ENCODE measurements around the gene DUSP10. TPM values are rescaled to one million over a fixed set of nuclear protein-coding genes. Genes with fewer than 3 reads are reported as not detected.

Gene DUSP10
- total RNA-seq, 2 donors from 2014 or later, result 95.6 to 107 TPM

- no peak overlapping the region for H3K4me3 Mint-ChIP-seq
- no peaks in the 10 kb centered on the region for H3K27me3 Mint-ChIP-seq
- DNase-seq, result no peak
- H3K9me3 ChIP-seq (ENCODE audit: control insufficient read depth, low read length, poor library complexity, severe bottlenecking), result no peaks in the 10 kb centered on the region
- H3K27ac Mint-ChIP-seq, result peak overlapping the region; percentile 95
- ATAC-seq, result no peak
- H3K36me3 Mint-ChIP-seq (ENCODE audit: low read depth), result no peaks in the 10 kb centered on the region
- H3K4me1 Mint-ChIP-seq, result peaks cover 57% of the 10 kb centered on the region
Measured at GRCh38 chr1:221711063-221711577, 30.8 kb downstream of the DUSP10 start.

GRCh38 chr1:221709854-221710253, 32.0 kb downstream of the DUSP10 start:
- H3K4me3 Mint-ChIP-seq, result no peak overlapping the region
- DNase-seq (no peak), ATAC-seq (no peak)
- peaks cover 49% of the 10 kb centered on the region for H3K4me1 Mint-ChIP-seq
- peaks cover 2% of the 10 kb centered on the region for H3K36me3 Mint-ChIP-seq (ENCODE audit: low read depth)
- H3K9me3 ChIP-seq (ENCODE audit: control insufficient read depth, low read length, poor library complexity, severe bottlenecking), result no peaks in the 10 kb centered on the region
- peak overlapping the region; percentile 95 for H3K27ac Mint-ChIP-seq
- H3K27me3 Mint-ChIP-seq, result no peaks in the 10 kb centered on the region

- Mint-ChIP-seq H3K36me3 (ENCODE audit: low read depth) (peaks cover 2% of the 10 kb centered on the region), H3K27ac (peak overlapping the region; percentile 95), H3K27me3 (no peaks in the 10 kb centered on the region), H3K4me3 (peak overlapping the region; percentile 19), H3K4me1 (peaks cover 42% of the 10 kb centered on the region)
- ATAC-seq, result peak; percentile 60
- no peaks in the 10 kb centered on the region for H3K9me3 ChIP-seq (ENCODE audit: control insufficient read depth, low read length, poor library complexity, severe bottlenecking)
- DNase-seq, result peak; percentile 31 to 64 (median 39)
Measured at GRCh38 chr1:221708987-221709386, 32.9 kb downstream of the DUSP10 start.

- Mint-ChIP-seq H3K36me3 (ENCODE audit: low read depth) (peaks cover 2% of the 10 kb centered on the region), H3K4me3 (peak overlapping the region; percentile 69), H3K27me3 (no peaks in the 10 kb centered on the region), H3K27ac (peak overlapping the region; percentile 95), H3K4me1 (peaks cover 38% of the 10 kb centered on the region)
- H3K9me3 ChIP-seq (ENCODE audit: control insufficient read depth, low read length, poor library complexity, severe bottlenecking), result no peaks in the 10 kb centered on the region
- ATAC-seq (peak; percentile 54), DNase-seq (peak in 1 of 3 donors; percentile 36)
Measured at GRCh38 chr1:221708076-221708571, 33.8 kb downstream of the DUSP10 start.

- Mint-ChIP-seq H3K4me3 (no peak overlapping the region), H3K27ac (peak overlapping the region; percentile 95), H3K27me3 (no peaks in the 10 kb centered on the region), H3K36me3 (ENCODE audit: low read depth) (peaks cover 7% of the 10 kb centered on the region), H3K4me1 (peaks cover 30% of the 10 kb centered on the region)
- H3K9me3 ChIP-seq (ENCODE audit: control insufficient read depth, low read length, poor library complexity, severe bottlenecking), result no peaks in the 10 kb centered on the region
- ATAC-seq (no peak), DNase-seq (no peak)
Measured at GRCh38 chr1:221706876-221707582, 34.9 kb downstream of the DUSP10 start.

- Mint-ChIP-seq H3K4me3 (no peak overlapping the region), H3K27ac (peak overlapping the region; percentile 87), H3K27me3 (no peaks in the 10 kb centered on the region), H3K36me3 (ENCODE audit: low read depth) (peaks cover 7% of the 10 kb centered on the region), H3K4me1 (peaks cover 26% of the 10 kb centered on the region)
- DNase-seq (no peak), ATAC-seq (no peak)
- H3K9me3 ChIP-seq (ENCODE audit: control insufficient read depth, low read length, poor library complexity, severe bottlenecking), result no peaks in the 10 kb centered on the region
Measured at GRCh38 chr1:221706191-221706590, 35.7 kb downstream of the DUSP10 start.

- Mint-ChIP-seq H3K4me1 (peaks cover 21% of the 10 kb centered on the region), H3K36me3 (ENCODE audit: low read depth) (peaks cover 7% of the 10 kb centered on the region), H3K4me3 (no peak overlapping the region), H3K27me3 (no peaks in the 10 kb centered on the region), H3K27ac (no peak overlapping the region)
- DNase-seq, result no peak
- no peak for ATAC-seq
- no peaks in the 10 kb centered on the region for H3K9me3 ChIP-seq (ENCODE audit: control insufficient read depth, low read length, poor library complexity, severe bottlenecking)
Measured at GRCh38 chr1:221704306-221704705, 37.6 kb downstream of the DUSP10 start.

- no peaks in the 10 kb centered on the region for H3K27me3 Mint-ChIP-seq
- H3K4me1 Mint-ChIP-seq, result peaks cover 14% of the 10 kb centered on the region
- peak overlapping the region; percentile 8 for H3K27ac Mint-ChIP-seq
- H3K4me3 Mint-ChIP-seq, result no peak overlapping the region
- no peak for ATAC-seq
- DNase-seq, result no peak
- H3K9me3 ChIP-seq (ENCODE audit: control insufficient read depth, low read length, poor library complexity, severe bottlenecking), result no peaks in the 10 kb centered on the region
- H3K36me3 Mint-ChIP-seq (ENCODE audit: low read depth), result peaks cover 9% of the 10 kb centered on the region
Measured at GRCh38 chr1:221701570-221702186, 40.2 kb downstream of the DUSP10 start.

GRCh38 chr1:221700948-221701347, 40.9 kb downstream of the DUSP10 start:
- DNase-seq, result no peak
- H3K27ac Mint-ChIP-seq, result no peak overlapping the region
- H3K4me3 Mint-ChIP-seq, result peak overlapping the region; percentile 9
- no peaks in the 10 kb centered on the region for H3K27me3 Mint-ChIP-seq
- no peak for ATAC-seq
- no peaks in the 10 kb centered on the region for H3K9me3 ChIP-seq (ENCODE audit: control insufficient read depth, low read length, poor library complexity, severe bottlenecking)
- H3K36me3 Mint-ChIP-seq (ENCODE audit: low read depth), result peaks cover 9% of the 10 kb centered on the region
- H3K4me1 Mint-ChIP-seq, result peaks cover 12% of the 10 kb centered on the region

GRCh38 chr1:221700536-221700935, 41.4 kb downstream of the DUSP10 start:
- no peak for ATAC-seq
- peaks cover 8% of the 10 kb centered on the region for H3K36me3 Mint-ChIP-seq (ENCODE audit: low read depth)
- no peak overlapping the region for H3K27ac Mint-ChIP-seq
- no peak overlapping the region for H3K4me3 Mint-ChIP-seq
- peaks cover 11% of the 10 kb centered on the region for H3K4me1 Mint-ChIP-seq
- H3K27me3 Mint-ChIP-seq, result no peaks in the 10 kb centered on the region
- H3K9me3 ChIP-seq (ENCODE audit: control insufficient read depth, low read length, poor library complexity, severe bottlenecking), result no peaks in the 10 kb centered on the region
- DNase-seq, result no peak

- ATAC-seq (no peak), DNase-seq (no peak)
- H3K27me3 Mint-ChIP-seq, result no peaks in the 10 kb centered on the region
- H3K4me1 Mint-ChIP-seq, result peaks cover 11% of the 10 kb centered on the region
- no peak overlapping the region for H3K27ac Mint-ChIP-seq
- peaks cover 7% of the 10 kb centered on the region for H3K36me3 Mint-ChIP-seq (ENCODE audit: low read depth)
- H3K9me3 ChIP-seq (ENCODE audit: control insufficient read depth, low read length, poor library complexity, severe bottlenecking), result no peaks in the 10 kb centered on the region
- no peak overlapping the region for H3K4me3 Mint-ChIP-seq
Measured at GRCh38 chr1:221699978-221700519, 41.8 kb downstream of the DUSP10 start.

- no peaks in the 10 kb centered on the region for H3K27me3 Mint-ChIP-seq
- H3K27ac Mint-ChIP-seq, result peak overlapping the region; percentile 79
- H3K4me3 Mint-ChIP-seq, result no peak overlapping the region
- ATAC-seq, result no peak
- peaks cover 7% of the 10 kb centered on the region for H3K36me3 Mint-ChIP-seq (ENCODE audit: low read depth)
- DNase-seq, result no peak
- peaks cover 11% of the 10 kb centered on the region for H3K4me1 Mint-ChIP-seq
- no peaks in the 10 kb centered on the region for H3K9me3 ChIP-seq (ENCODE audit: control insufficient read depth, low read length, poor library complexity, severe bottlenecking)
Measured at GRCh38 chr1:221699577-221699976, 42.3 kb downstream of the DUSP10 start.

- Mint-ChIP-seq H3K27ac (peak overlapping the region; percentile 79), H3K36me3 (ENCODE audit: low read depth) (peaks cover 7% of the 10 kb centered on the region), H3K27me3 (no peaks in the 10 kb centered on the region)
Measured at GRCh38 chr1:221698579-221699349, 43.1 kb downstream of the DUSP10 start.

More at GRCh38 chr1:221698579-221699349, 43.1 kb downstream of the DUSP10 start:
- Mint-ChIP-seq H3K4me3 (peak overlapping the region; percentile 28), H3K4me1 (peaks cover 11% of the 10 kb centered on the region)
- DNase-seq, result no peak
- peak; percentile 12 for ATAC-seq
- no peaks in the 10 kb centered on the region for H3K9me3 ChIP-seq (ENCODE audit: control insufficient read depth, low read length, poor library complexity, severe bottlenecking)
